ENCODE data around the gene GINS3.

DNA sequence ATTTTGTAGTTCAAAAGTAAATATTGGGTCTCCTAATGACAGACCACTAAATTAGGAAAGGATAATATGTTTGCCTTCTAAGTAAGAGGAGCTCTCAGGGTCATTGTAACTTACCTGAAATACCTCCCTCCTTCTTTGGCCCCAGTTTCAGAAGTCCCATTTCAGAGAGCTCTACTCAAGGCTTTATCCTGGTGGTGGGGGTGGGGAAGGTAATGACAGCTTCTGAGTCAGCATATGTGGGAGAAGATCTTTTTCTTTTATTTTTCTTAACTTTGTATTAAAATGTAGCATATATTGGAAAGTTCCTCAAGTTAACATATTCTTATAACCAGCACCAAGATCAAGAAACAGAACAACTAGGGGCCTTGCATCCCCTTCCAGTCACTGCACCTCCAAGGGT, 16.9 kb upstream of the GINS3 start:
- TF ChIP-seq, protein P1, sequence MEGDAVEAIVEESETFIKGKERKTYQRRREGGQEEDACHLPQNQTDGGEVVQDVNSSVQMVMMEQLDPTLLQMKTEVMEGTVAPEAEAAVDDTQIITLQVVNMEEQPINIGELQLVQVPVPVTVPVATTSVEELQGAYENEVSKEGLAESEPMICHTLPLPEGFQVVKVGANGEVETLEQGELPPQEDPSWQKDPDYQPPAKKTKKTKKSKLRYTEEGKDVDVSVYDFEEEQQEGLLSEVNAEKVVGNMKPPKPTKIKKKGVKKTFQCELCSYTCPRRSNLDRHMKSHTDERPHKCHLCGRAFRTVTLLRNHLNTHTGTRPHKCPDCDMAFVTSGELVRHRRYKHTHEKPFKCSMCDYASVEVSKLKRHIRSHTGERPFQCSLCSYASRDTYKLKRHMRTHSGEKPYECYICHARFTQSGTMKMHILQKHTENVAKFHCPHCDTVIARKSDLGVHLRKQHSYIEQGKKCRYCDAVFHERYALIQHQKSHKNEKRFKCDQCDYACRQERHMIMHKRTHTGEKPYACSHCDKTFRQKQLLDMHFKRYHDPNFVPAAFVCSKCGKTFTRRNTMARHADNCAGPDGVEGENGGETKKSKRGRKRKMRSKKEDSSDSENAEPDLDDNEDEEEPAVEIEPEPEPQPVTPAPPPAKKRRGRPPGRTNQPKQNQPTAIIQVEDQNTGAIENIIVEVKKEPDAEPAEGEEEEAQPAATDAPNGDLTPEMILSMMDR (IDR thresholded peaks at IDR 0.05) = no peak
- TF ChIP-seq POLR2A (IDR thresholded peaks at IDR 0.05; ENCODE audit: low read depth) (no peak), POLR2AphosphoS5 (IDR thresholded peaks at IDR 0.05) (no peak)
